Skin epidermis (tissue), 12 donors: Measurements from ENCODE around the gene ASB10.

Experiments
- H3K27ac ChIP-seq, 21 experiments: fragments of 200-600 bp; sonication (generic) in 11 of 21; one replicate each; pipeline ENCODE4 v1.5.0; 2020; ENCODE audit warnings: mild to moderate bottlenecking in 3 of 21, inconsistent platforms in 2 of 21, moderate library complexity in 2 of 21
- H3K4me3 ChIP-seq, 7 experiments: fragments of 200-600 bp; sonication (generic) in 2 of 7; one replicate each; pipeline ENCODE4 v1.5.0; 2020; ENCODE audit warnings: inconsistent platforms in 2 of 7, mild to moderate bottlenecking in 2 of 7, moderate library complexity in 1 of 7

Gene ASB10, protein sequence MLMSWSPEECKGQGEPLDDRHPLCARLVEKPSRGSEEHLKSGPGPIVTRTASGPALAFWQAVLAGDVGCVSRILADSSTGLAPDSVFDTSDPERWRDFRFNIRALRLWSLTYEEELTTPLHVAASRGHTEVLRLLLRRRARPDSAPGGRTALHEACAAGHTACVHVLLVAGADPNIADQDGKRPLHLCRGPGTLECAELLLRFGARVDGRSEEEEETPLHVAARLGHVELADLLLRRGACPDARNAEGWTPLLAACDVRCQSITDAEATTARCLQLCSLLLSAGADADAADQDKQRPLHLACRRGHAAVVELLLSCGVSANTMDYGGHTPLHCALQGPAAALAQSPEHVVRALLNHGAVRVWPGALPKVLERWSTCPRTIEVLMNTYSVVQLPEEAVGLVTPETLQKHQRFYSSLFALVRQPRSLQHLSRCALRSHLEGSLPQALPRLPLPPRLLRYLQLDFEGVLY

GRCh38 chr7:151186640-151187408 is at the start of gene ASB10:
Gene ASB10 (minus strand): TSS chr7:151187250. CDS start chr7:151187130, 120 bp downstream.
- Histone ChIP-seq H3K4me3 (no peak within 1 kb of the TSS), H3K27ac (no peak within 1 kb of the TSS)

DNA sequence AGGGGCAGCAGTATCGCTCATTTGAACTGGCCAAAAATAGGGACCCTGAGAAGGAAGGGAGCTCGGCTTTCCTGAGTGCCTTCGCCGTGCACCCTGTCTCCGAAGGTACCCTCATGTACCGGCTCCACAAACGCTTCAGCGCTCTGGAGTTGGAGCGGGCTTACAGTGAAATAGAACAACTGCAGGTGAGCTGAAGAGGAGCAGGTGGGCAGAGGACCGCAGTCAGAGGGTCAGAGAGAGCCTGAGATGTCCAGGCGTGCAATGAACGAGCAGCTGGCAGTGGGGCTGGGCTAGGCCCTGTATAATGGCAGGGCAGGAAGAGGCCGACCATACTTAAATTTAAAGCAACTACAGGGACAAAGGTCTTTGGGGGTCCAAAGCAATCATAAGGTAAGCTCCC is 49.4 kb upstream of the ASB10 start:
- Histone ChIP-seq H3K4me3 (no peak overlapping the region), H3K27ac (no peak overlapping the region)

GRCh38 chr7:151235091-151235787 is 48.2 kb upstream of the ASB10 start:
- H3K27ac ChIP-seq = no peak overlapping the region

DNA sequence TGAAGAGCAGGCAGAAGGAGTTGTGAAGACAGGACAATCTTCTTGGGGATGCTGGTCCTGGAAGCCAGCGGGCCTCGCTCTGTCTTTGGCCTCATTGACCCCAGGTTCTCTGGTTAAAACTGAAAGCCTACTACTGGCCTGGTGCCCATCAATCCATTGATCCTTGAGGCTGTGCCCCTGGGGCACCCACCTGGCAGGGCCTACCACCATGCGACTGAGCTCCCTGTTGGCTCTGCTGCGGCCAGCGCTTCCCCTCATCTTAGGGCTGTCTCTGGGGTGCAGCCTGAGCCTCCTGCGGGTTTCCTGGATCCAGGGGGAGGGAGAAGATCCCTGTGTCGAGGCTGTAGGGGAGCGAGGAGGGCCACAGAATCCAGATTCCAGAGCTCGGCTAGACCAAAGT is 46.8 kb upstream of the ASB10 start:
- H3K27ac ChIP-seq = peak overlapping the region in 5 of 21 experiments; percentile 86 to 95 (median 89)
- peak overlapping the region in 6 of 7 experiments; percentile 82 to 98 (median 93) for H3K4me3 ChIP-seq

More at GRCh38 chr7:151235091-151235787, 48.2 kb upstream of the ASB10 start:
- no peak overlapping the region for H3K4me3 ChIP-seq

GRCh38 chr7:151232917-151233701 is 46.1 kb upstream of the ASB10 start:
- Histone ChIP-seq H3K4me3 (peak overlapping the region; percentile 82 to 100 (median 96)), H3K27ac (peak overlapping the region in 20 of 21 experiments; percentile 81 to 97 (median 90))

DNA sequence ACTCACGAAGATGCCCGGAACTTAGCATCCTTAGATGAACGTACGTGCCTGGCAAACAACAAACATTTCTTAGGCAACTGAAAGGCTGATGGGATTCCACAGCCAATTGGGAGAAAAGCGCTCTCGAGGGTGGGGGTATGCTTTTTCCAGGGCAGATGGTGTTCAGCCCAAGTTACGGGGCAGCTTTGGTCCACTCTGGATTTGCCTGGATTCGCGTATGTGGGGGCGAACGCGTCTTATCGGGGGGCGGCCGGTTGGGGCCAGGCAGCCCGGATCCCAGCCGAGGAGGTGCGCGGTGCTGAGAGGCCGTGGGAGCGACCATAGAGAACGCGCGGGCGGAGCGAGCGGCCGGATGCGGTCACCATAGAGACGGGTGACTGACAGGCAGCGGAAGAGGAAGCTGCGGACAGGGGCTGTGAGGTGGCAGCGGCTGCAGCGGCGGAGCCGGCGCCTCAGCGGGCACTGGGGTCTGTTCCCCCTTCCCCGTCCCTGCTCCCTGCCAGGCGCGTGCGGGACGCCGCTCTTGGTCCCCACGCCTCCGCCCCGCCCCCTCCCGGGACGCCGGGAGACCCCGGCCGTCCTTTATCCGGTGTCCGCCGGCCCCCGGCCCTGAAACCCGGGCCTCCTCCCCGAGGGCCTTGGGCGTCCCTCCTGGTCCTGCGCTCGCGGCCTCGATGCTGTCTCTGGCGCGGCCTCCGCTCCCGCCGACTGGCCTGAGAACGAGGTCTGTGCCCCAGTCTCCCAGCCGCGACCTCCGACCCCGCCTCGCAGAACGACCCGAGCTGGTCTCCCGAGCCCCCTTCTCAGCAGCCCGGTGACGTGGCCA is 45.3 kb upstream of the ASB10 start, which contains the start of gene CHPF2:
CHPF2 (plus strand) TSS at position 393 of the 826 bp plus-strand sequence. CDS start 1,529 bp downstream, outside the sequence.
- Histone ChIP-seq H3K4me3 (peak within 1 kb of the TSS; percentile 82 to 100 (median 96)), H3K27ac (peak within 1 kb of the TSS; percentile 47 to 97 (median 90))

- H3K27ac ChIP-seq = no peak overlapping the region
- H3K4me3 ChIP-seq = no peak overlapping the region
These were observed 44.0 kb upstream of the ASB10 start for GRCh38 chr7:151231080-151231479.

DNA sequence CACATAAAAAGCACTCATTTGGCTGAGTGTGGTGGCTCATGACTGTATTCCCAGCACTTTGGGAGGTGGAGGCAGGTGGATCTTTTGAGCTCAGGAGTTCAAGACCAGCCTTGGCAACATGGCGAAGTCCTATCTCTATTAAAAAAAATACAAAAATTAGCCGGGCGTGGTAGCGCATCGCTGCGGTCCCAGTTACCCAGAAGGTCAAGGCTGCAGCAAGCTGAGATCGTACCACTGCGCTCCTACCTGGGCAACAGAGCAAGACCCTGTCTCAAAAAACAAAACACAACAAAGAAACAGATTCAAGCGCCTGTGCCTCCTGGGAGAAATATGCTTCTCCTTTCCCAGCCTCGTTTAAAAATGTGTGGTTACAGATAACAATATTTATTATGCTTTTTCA is 42.2 kb upstream of the ASB10 start:
- Histone ChIP-seq H3K27ac (no peak overlapping the region), H3K4me3 (no peak overlapping the region)

DNA sequence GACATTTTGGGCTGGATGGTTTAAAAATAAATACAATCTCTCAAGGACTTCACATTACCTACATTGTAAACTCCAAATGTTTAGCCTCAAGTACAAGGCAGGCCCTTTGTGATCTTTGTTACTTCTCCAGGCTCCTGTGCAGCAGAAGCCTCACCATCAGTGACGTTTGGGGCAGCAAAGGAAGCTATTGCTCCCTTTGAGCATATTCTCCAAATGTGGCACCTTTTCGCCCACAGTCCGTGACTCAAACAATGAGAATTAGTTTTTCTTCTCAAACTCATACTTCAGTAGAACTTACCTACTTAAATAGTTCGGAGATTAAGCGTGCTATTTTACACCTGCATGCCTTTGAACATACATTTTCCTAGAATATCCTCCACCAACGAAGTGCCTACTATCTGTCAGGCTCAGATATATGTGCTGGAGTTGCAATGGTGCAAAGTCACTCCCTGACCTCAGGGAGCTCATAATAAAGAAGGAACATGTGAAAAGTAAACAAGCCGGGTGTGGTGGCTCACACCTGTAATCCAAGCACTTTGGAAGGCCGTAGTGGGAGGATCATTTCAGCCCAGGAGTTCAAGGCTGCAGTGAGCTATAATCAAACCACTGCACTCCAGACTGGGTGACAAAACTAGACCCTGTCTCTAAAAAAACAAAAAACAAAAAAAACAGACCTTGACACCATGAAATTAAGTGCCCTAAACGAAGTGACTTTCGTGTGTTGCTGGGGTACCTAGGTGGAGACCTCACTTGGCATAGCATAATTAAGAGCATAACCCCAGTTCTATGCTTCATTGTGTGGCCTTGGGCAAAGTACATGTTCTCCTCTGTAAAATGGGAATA is 41.2 kb upstream of the ASB10 start:
- Histone ChIP-seq H3K4me3 (peak overlapping the region in 5 of 7 experiments; percentile 65 to 89 (median 84)), H3K27ac (peak overlapping the region in 18 of 21 experiments; percentile 37 to 94 (median 83))

- H3K4me3 ChIP-seq = peak within 1 kb of the TSS; percentile 65 to 93 (median 84)
- H3K27ac ChIP-seq = peak within 1 kb of the TSS; percentile 50 to 94 (median 84)
These were observed 40.1 kb upstream of the ASB10 start, which contains the start of gene ABCF2 for GRCh38 chr7:151226875-151227782. Gene ABCF2 (minus strand): TSS chr7:151227205. CDS start chr7:151226458, 747 bp downstream.

GRCh38 chr7:151226560-151226874 is 39.5 kb upstream of the ASB10 start:
- H3K27ac ChIP-seq = peak overlapping the region; percentile 33 to 94 (median 84)
- peak overlapping the region; percentile 65 to 93 (median 84) for H3K4me3 ChIP-seq

DNA sequence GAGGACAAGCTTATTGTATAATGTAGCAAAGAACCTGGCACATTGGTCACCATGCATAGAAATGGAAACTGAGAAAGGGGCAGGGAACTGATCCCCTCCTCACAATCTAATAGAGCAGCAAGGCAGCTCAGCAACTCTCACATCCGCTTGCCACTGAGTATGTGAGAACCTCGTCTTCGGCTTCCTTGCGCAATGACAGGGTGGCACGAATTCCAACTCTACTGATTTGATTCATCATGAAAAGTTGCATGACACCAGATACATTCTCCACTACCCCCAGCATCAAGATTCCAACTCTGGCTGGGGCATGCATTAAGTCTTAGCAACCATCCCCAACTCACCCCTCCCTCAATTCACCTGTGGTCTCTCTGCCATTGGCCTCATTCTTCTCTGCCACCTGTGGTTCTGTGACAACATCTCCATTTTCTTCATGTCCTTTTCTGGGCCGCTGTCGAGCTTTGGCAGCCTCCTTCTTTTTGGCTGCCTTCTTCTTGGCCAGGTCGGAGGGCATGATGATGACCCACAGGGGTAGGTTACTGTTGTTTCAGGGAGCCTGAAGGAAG is 39.0 kb upstream of the ASB10 start:
- Histone ChIP-seq H3K4me3 (peak overlapping the region; percentile 65 to 93 (median 84)), H3K27ac (peak overlapping the region in 11 of 21 experiments; percentile 75 to 94 (median 87))

DNA sequence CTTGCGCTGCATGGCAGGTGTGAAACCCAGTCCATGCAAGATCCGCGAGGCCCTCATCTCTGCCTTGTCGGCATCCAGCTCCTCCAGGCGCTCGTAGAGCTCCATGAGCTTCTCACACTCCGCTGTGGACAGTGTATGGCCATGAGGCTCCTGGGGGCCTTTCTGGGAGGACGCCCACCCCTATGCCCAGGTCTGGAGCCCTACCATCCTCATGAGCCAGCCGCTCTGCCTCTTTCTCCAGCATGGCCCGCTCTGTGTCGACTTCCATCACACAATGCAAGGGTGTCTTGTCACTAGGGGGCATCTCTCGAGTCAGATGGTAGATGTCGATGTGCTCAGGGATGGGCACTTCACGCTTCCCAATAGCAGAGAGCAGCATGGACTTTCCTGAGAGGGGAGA is 36.7 kb upstream of the ASB10 start:
- Histone ChIP-seq H3K27ac (no peak overlapping the region), H3K4me3 (no peak overlapping the region)

- no peak overlapping the region for H3K4me3 ChIP-seq
- H3K27ac ChIP-seq = no peak overlapping the region
These were observed 31.1 kb upstream of the ASB10 start for GRCh38 chr7:151218170-151218569.

- Histone ChIP-seq H3K27ac (no peak overlapping the region), H3K4me3 (no peak overlapping the region)
These were observed 28.3 kb upstream of the ASB10 start for GRCh38 chr7:151215396-151215795.

- H3K4me3 ChIP-seq = no peak overlapping the region
- no peak overlapping the region for H3K27ac ChIP-seq
These were observed 26.8 kb upstream of the ASB10 start for GRCh38 chr7:151213826-151214225.
